HG02973 (cell line): ENCODE data around the gene NUDC.
"Not testable (repeated sequence)": the region's sequence is repeated elsewhere in the genome, so short reads cannot be mapped to it uniquely, and the experiment has no call there.

Experiments
- ATAC-seq: cut with Tn5 transposase; IDR thresholded peaks from one replicate; pipeline ENCODE4 v1.9.1; 2021; ENCODE audit warnings: moderate library complexity; ENCODE audit not compliant: unreplicated experiment

NUDC gene

DNA sequence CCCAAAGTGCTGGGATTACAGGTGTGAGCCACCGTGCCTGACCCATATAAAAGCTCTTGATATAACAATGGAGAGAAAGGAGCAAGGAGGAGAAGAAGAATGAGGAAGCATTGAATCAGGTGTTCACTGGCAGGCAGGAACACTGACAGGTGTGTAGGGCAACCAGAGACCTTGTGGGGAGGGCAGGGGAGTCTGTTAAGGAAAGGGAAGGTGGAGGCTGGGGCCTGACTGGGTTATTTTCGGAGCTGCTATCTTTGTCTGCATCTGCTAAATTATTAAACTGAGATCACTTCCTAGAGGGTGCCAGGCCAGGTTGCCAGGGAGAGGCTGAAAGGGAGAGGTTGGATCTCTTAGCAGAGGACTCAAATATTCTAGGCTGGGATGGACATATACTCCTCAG, 65.1 kb downstream of the NUDC start:
- no peak for ATAC-seq

DNA sequence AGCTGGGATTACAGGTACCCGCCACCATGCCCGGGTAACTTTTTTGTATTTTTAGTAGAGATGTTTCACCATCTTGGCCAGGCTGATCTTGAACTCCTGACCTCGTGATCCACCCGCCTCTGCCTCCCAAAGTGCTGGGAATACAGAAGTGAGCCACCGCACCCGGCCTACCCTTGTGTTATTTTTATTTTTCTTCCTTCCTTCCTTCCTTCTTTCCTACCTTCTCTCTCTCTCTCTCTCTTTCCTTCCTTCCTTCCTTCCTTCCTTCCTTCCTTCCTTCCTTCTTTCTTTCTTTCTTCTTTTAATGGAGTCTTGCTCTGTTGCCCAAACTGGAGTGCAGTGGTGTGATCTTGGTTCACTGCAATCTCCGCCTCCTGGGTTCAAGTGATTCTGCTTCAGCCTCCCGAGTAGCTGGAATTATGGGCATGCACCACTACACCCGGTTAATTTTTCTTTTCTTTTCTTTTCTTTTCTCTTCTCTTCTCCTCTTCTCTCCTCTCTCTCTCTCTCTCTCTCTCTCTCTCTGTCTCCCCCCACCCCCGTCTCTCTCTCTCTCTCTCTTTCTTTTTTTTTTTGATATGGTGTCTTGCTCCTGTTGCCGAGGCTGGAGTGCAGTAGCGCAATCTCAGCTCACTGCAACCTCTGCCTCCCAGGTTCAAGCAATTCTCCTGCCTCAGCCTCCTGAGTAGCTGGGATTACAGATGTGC, 68.0 kb downstream of the NUDC start:
- ATAC-seq = not testable (repeated sequence)

DNA sequence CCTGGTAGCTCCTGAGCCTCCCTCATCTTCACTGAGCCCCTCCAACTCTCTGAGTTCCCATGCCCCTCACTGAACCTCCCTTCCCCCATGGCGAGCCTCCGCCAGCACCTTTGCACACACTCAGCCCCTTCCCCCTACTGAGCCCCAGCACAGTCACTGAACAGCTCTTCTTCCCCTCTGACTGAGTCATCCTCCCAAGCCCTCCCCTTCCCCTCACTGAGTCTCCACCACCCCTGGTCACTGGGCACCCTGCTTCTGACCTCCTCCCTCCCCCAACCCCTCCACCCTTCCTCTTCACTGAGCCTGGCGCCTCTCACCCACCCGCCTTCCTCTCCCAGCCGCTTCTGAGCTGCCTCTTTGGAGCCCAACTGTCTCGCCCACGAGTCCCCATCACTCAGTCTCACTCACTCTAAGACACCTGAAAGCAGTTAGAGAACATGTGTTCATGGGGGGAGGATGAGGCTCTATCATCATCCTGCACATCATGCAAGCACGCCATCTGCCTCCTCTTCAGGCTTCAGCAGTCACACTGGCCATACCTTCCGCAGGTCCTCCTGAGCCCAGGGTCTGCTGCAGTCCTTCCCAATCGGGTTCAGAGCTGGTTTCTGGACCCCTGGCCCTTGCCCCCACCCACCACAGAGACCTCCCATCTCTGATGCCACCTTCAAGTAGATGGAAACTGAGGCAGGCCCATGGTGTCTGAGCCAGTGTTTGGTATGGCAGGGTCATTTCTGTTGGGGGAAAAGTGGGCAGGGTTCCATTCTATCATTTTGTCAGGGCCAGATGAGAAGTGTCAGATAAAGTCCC, 70.0 kb downstream of the NUDC start:
- no peak for ATAC-seq

DNA sequence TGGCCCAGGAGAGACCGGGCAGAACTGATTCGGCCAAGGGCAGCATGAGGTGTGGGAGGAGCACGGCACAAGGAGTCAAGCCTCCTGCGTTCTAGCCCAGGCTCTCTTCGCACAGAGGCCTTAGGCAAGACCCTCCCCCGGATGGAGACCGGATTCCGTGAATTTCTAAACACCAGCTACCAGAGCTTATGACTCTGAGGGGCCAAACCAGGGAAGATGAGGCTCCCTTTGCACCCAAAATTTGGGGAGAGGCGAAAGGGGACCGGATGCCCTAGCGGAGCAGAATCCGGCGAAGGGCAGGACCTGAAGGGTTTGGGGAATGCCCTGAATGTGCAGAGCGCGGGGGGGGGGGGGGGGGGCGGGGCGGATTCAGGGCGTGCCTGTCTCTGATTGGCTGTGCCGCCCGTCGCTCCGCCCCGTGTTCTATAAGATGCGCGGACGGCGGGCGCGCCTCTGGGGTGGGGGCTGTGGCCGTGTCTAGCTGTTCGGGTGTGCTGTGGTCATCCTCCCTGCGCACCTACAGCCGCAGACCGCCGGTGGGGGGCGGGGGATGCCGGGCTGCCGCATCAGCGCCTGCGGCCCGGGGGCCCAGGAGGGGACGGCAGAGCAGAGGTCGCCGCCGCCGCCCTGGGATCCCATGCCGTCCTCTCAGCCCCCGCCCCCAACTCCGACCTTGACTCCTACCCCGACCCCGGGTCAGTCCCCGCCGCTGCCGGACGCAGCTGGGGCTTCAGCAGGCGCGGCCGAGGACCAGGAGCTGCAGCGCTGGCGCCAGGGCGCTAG, 71.9 kb downstream of the NUDC start, which contains the start of gene TRNP1:
Gene TRNP1, plus strand, starts transcription at position 456 of the 783 bp plus-strand sequence. Its CDS starts 95 bp downstream, at position 551.
- no peak for ATAC-seq

DNA sequence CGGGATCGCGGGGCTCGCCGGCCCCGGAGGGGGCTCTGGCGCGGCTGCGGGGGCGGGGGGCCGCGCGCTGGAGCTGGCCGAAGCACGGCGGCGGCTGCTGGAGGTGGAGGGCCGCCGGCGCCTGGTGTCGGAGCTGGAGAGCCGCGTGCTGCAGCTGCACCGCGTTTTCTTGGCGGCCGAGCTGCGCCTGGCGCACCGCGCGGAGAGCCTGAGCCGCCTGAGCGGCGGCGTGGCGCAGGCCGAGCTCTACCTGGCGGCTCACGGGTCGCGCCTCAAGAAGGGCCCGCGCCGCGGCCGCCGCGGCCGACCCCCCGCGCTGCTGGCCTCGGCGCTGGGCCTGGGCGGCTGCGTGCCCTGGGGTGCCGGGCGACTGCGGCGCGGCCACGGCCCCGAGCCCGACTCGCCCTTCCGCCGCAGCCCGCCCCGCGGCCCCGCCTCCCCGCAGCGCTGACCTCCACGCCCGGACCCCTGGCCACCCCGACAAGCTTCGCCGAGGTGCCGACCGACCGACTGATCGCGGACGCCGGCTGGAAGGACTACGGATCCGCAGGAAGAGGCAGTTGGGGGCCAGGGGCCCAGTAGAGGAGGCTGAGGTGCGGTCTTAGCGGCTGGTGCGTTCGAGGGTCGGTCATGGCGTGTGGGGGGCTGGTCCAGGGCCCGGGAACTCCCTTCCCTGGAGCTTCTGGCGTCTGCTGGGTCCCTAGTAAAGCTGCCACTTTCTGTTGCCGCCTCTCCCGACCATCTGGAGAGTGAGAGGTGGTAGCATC, 72.7 kb downstream of the NUDC start:
- ATAC-seq = no peak

DNA sequence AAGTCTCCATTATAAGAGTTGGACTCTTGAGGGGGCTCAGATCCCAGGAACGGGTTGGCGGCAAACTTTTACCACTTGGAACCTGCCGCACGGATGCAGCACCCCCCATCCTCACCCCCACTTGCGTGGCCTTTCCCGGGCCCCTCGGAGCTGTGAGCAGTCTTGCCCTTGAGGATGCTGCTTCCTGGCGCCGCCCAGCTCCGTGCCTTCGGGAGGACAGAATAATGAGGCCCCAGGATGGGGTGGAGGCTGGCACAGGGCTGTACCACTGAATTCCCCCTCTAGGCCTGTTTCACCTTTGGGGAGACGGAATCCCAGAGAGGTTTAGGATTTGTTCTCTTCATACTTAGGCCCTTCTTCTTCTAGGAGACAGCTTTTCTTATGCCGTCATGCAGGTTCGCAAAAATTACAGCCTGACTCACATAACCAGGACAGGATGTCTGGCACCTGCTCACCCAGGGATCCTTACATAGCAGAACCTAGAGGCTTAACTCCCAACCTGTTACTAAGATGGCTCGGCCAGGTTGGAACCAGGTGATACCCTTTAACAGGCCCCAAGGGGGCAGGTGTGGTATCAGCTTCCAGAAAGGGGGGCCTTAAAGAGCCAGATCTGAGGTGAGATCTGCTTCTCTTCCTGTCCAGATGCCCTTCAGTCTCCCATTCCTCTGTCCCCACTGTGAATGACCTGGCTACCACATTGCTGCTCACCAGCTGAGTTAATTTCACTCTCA, 73.4 kb downstream of the NUDC start:
- no peak for ATAC-seq

DNA sequence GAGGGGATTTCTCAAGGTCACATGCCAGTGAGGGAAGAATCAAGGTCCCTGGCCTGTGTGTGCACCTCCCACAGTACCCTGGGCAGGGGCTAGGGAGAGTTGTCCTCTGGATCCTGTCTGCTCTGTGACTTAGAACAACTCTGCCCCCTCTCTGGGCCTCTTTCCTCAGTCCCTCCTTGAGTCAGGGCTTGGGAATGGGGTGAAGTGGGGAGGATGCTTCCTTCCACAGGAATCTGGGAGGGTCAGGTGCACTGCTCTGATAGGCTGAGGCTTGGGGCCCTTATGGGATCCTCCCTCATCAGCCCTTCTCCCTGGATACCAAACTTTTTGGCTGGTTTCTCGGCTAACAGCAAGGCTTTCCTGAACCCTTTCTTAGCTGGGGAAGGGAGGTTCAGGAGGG, 74.5 kb downstream of the NUDC start:
- no peak for ATAC-seq
